HepG2 (cell line): ENCODE results near the gene RPS5. TPM values are rescaled to one million over a fixed set of nuclear protein-coding genes. Genes with fewer than 3 reads are reported as not detected.

Experiments
- ATAC-seq: fragments of 200-7000 bp; cut with Tn5 transposase; 3 replicates; pipeline ENCODE4 v1.9.1; 2020; ENCODE audit warnings: mild to moderate bottlenecking, moderate library complexity
- BruUV-seq: library from RNA; stranded (reverse); fragments of 400-500 nt; replicated peaks from 2 replicates; lab custom pipeline; 2021; lab: Mats Ljungman, UMichigan
- CTCF ChIA-PET: fragments of 300-600 bp; formaldehyde crosslinking; extraction: SDS; loops from one replicate; lab custom pipeline; 2021; ENCODE audit warnings: low total read pairs, inconsistent platforms, low intra/inter-chr PET ratio; lab: Yijun Ruan, JAX
- POLR2A ChIA-PET: fragments of 350-600 bp; sonication (Branson Sonifier 250); formaldehyde crosslinking; loops from one replicate; lab custom pipeline; 2020; ENCODE audit warnings: antibody characterized with exemption, inconsistent platforms; lab: Yijun Ruan, JAX
- DNase-seq: peaks from one replicate; pipeline ENCODE4 v3.0.0-alpha.2; 2015; ENCODE audit warnings: low spot score
- FAIRE-seq: peaks from 3 replicates; lab custom pipeline; 2011; peaks lifted over from hg19 to GRCh38; lab: Jason Lieb, UNC
- H2AFZ ChIP-seq: one replicate; pipeline ENCODE4 v1.6.1; 2011; ENCODE audit warnings: low read length, inconsistent platforms
- H3K27ac ChIP-seq: fragments of 300-600 bp; 3 replicates; pipeline ENCODE4 v1.8.0; 2011; ENCODE audit warnings: mixed run types, mild to moderate bottlenecking, mixed read lengths, low read length, inconsistent platforms; ENCODE audit not compliant: insufficient read depth; ENCODE audit errors: extremely low read length
- H3K27me3 ChIP-seq, 2 experiments: fragments of 200-600 bp in 1 of 2; 2 replicates in 1 of 2; 3 replicates in 1 of 2; pipeline versions ENCODE4 v1.6.0 to v1.8.0; 2011; ENCODE audit warnings: low read length in 2 of 2, mild to moderate bottlenecking in 2 of 2, moderate library complexity in 2 of 2, inconsistent platforms in 1 of 2; ENCODE audit not compliant: insufficient read depth in 2 of 2, control insufficient read depth in 1 of 2
- H3K36me3 ChIP-seq, 2 experiments: fragments of 200-600 bp in 1 of 2; replicated peaks in 1 of 2; 2 replicates in 1 of 2; 3 replicates in 1 of 2; pipeline versions ENCODE4 v1.5.1 to v1.8.0; 2011; ENCODE audit warnings: low read length in 2 of 2, inconsistent platforms in 1 of 2; ENCODE audit not compliant: insufficient read depth in 2 of 2, control insufficient read depth in 1 of 2
- H3K4me1 ChIP-seq: 2 replicates; pipeline ENCODE4 v1.5.1; 2012; ENCODE audit warnings: low read length, inconsistent platforms; ENCODE audit not compliant: insufficient read depth
- H3K4me2 ChIP-seq: 2 replicates; pipeline ENCODE4 v1.6.0; 2011; ENCODE audit warnings: low read depth, low read length, inconsistent platforms
- H3K4me3 ChIP-seq, 3 experiments: fragments of 200-600 bp in 1 of 3; sonication (generic), shearing (Covaris generic) in 1 of 3; replicated peaks in 1 of 3; 2 replicates each; pipeline ENCODE4 v1.5.1; 2011 to 2016; ENCODE audit warnings: low read length in 3 of 3, inconsistent platforms in 2 of 3, low read depth in 2 of 3, mild to moderate bottlenecking in 2 of 3, control low read depth in 1 of 3, mixed read lengths in 1 of 3; ENCODE audit not compliant: insufficient read depth in 1 of 3
- H3K79me2 ChIP-seq: one replicate; pipeline ENCODE4 v1.6.1; 2011; ENCODE audit warnings: low read length, inconsistent platforms; ENCODE audit not compliant: insufficient read depth
- H3K9ac ChIP-seq: 2 replicates; pipeline ENCODE4 v1.6.0; 2011; ENCODE audit warnings: mild to moderate bottlenecking, low read depth, low read length, inconsistent platforms; ENCODE audit not compliant: insufficient read depth
- H3K9me3 ChIP-seq: 2 replicates; pipeline ENCODE4 v1.5.1; 2012; ENCODE audit warnings: mild to moderate bottlenecking, low read length
- H4K20me1 ChIP-seq: 2 replicates; pipeline ENCODE4 v1.6.0; 2011; ENCODE audit warnings: inconsistent platforms, mild to moderate bottlenecking, low read length, moderate library complexity; ENCODE audit not compliant: insufficient read depth
- TBP ChIP-seq: sonication (generic); formaldehyde crosslinking; IDR thresholded peaks from 2 replicates; pipeline ENCODE4 v1.5.0; 2020; ENCODE audit warnings: missing genetic modification reagents
- ZNF263 ChIP-seq: sonication (generic); formaldehyde crosslinking; IDR thresholded peaks from 2 replicates; pipeline ENCODE4 v1.4.0; 2020; ENCODE audit warnings: missing genetic modification reagents
- ZNF468 ChIP-seq: sonication (generic); formaldehyde crosslinking; IDR thresholded peaks from 2 replicates; pipeline ENCODE4 v1.8.0; 2022; ENCODE audit warnings: mild to moderate bottlenecking, moderate library complexity, missing genetic modification reagents
- ZNF644 ChIP-seq: IDR thresholded peaks from 2 replicates; pipeline ENCODE4 v1.6.1; 2016; ENCODE audit warnings: low read depth
- WGBS: methylation state at CpG from one replicate; pipeline ENCODE4 v1.1.6; 2017; ENCODE audit warnings: low lambda C conversion rate; 5-methylcytosine and 5-hydroxymethylcytosine counted together
- in situ Hi-C: cut with HindIII; loops from 2 replicates; pipeline ENCODE4 v1.10.0; 2017; ENCODE audit warnings: low pct_unique_long_range_greater_than_20kb; ENCODE audit not compliant: extremely low pct_ligation_motif_present
- intact Hi-C: fragments of 100-400 bp; cut with micrococcal nuclease; formaldehyde crosslinking; loops from one replicate; pipeline ENCODE4 v1.10.0; 2022; ENCODE audit not compliant: unreplicated experiment
- polyA plus RNA-seq, 8 experiments: library from polyadenylated mRNA; depleted of rRNA in 3 of 8; stranded (reverse) in 7 of 8; unstranded in 1 of 8; fragments of >200 nt; fragmentation: Illumina TruSeq in 4 of 8; extraction: Trizol in 4 of 8; gene quantifications; 2 replicates each; pipeline versions ENCODE4 v1.2.1 to v1.2.3, GENCODE V29; 2011 to 2016; ENCODE audit warnings: low read depth in 4 of 8, missing spikeins in 1 of 8, mixed read lengths in 1 of 8; ENCODE audit not compliant: insufficient read depth in 1 of 8
- total RNA-seq, 5 experiments: library from RNA; depleted of rRNA; stranded (reverse); fragments of >200 nt; fragmentation: Illumina TruSeq; extraction: Trizol; gene quantifications; 2 replicates each; pipeline ENCODE4 v1.2.3, GENCODE V29; 2016; ENCODE audit warnings: low read depth in 1 of 5
- TF ChIP-seq, protein P1 (sequence below): sonication (generic); formaldehyde crosslinking; IDR thresholded peaks from 2 replicates; pipeline ENCODE4 v1.4.0; 2020; ENCODE audit warnings: mild to moderate bottlenecking, missing genetic modification reagents
- TF ChIP-seq, protein P2 (sequence below): sonication (generic); formaldehyde crosslinking; IDR thresholded peaks from 2 replicates; pipeline ENCODE4 v1.5.0; 2020; ENCODE audit warnings: mild to moderate bottlenecking, missing genetic modification reagents
- TF ChIP-seq, protein P3 (sequence below): sonication (generic); formaldehyde crosslinking; IDR thresholded peaks from 2 replicates; pipeline ENCODE4 v1.4.0; 2020; ENCODE audit warnings: missing genetic modification reagents; ENCODE audit errors: not compliant biosample characterization

Gene RPS5
- total and polyA plus RNA-seq, 2 of the 13 experiments (the other 11 are each of a cell fraction or from before 2014, with no cell fraction given): 1,544 to 4,408 TPM

DNA sequence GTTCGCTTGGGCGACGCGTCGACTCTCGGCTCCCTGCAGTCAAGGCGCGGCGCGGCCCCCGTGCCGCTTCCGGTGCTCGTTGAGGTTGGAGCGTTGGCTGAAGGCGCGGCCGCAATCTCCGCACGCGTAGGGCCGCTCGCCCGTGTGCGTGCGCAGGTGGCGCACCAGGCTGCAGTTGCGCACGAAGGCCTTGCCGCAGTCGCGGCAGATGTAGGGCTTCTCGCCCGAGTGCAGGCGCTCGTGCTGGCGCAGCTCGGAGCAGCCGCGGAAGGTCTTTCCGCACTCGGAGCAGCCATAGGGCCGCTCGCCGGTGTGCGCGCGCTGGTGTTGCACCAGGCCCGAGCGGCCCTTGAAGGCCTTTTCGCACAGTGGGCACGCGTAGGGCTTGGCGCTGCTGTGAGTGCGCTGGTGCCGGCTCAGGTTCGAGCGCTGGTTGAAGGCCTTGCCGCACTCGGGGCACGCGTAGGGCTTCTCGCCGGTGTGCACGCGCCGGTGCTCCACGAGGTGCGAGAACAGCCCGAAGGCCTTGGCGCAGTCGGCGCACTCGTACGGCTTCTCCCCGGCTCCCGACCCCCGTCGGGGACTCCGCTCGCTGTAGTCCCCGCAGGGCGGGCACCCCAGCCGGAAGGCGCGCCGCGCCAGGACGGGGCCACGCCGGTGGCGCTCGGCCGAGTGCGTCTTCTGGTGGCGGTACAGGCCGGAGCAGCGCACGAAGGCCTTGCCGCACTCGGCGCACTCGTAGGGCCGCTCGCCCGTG is 19.2 kb upstream of the RPS5 start (continued):
- TF ChIP-seq, protein P1, sequence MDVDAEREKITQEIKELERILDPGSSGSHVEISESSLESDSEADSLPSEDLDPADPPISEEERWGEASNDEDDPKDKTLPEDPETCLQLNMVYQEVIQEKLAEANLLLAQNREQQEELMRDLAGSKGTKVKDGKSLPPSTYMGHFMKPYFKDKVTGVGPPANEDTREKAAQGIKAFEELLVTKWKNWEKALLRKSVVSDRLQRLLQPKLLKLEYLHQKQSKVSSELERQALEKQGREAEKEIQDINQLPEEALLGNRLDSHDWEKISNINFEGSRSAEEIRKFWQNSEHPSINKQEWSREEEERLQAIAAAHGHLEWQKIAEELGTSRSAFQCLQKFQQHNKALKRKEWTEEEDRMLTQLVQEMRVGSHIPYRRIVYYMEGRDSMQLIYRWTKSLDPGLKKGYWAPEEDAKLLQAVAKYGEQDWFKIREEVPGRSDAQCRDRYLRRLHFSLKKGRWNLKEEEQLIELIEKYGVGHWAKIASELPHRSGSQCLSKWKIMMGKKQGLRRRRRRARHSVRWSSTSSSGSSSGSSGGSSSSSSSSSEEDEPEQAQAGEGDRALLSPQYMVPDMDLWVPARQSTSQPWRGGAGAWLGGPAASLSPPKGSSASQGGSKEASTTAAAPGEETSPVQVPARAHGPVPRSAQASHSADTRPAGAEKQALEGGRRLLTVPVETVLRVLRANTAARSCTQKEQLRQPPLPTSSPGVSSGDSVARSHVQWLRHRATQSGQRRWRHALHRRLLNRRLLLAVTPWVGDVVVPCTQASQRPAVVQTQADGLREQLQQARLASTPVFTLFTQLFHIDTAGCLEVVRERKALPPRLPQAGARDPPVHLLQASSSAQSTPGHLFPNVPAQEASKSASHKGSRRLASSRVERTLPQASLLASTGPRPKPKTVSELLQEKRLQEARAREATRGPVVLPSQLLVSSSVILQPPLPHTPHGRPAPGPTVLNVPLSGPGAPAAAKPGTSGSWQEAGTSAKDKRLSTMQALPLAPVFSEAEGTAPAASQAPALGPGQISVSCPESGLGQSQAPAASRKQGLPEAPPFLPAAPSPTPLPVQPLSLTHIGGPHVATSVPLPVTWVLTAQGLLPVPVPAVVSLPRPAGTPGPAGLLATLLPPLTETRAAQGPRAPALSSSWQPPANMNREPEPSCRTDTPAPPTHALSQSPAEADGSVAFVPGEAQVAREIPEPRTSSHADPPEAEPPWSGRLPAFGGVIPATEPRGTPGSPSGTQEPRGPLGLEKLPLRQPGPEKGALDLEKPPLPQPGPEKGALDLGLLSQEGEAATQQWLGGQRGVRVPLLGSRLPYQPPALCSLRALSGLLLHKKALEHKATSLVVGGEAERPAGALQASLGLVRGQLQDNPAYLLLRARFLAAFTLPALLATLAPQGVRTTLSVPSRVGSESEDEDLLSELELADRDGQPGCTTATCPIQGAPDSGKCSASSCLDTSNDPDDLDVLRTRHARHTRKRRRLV (CRISPR knock-in tag): no peak
- no peak for TF ChIP-seq ZNF468 (CRISPR knock-in tag)

DNA sequence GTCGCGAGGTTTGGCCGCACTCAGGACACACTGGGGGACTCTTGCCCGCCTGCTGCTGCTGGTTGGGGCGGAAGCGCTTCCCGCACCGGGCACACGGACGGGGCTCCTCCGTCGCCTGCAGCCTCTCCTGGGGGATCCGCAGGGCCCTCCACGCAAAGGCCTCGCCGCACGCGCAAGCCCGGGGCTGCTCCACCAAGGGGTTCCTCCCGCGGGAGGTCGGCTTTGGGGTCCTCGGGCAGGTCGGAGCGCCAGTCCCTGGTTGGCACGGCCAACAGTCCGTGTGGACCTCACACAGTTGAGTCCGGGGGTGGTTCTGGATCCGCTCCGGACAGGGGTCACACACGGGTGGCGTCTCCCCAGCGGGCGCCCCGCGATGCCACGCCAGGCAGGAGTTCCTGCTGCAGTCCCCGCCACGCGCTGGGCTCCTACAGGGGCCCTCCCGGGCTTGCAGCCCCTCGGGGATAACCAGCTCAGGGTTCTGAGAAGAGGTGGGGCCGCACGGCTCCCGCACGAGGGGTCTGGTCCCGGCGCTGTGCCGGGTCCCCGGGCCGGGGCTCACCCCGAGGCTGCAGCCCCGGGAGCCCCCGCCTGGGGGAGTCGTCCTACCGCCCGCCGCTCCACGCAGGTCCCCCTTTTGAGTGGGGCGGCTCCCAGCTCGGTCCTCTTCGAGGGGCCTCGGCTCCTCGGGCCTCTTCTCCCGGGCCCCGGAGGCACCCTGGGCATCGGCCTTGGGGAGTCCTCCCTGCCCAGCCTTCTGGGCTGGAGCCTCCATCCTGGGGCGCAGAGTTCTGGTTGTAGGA is 18.3 kb upstream of the RPS5 start:
- in situ Hi-C loops: no loop called here

More for the DNA sequence above, 18.3 kb upstream of the RPS5 start:
- Histone ChIP-seq H3K79me2 (no peaks in the 10 kb centered on the region), H2AFZ (no peak overlapping the region), H3K9me3 (no peaks in the 10 kb centered on the region), H3K27ac (no peak overlapping the region), H3K27me3 (no peaks in the 10 kb centered on the region), H4K20me1 (no peaks in the 10 kb centered on the region), H3K4me1 (peaks cover 9% of the 10 kb centered on the region), H3K4me2 (no peak overlapping the region), H3K4me3 (no peak overlapping the region), H3K36me3 (no peaks in the 10 kb centered on the region), H3K9ac (no peak overlapping the region)
- intact Hi-C loops: no loop called here
- ATAC-seq (no peak), FAIRE-seq (no peak), DNase-seq (no peak)
- TF ChIP-seq ZNF644 (CRISPR knock-in tag) (no peak), ZNF263 (CRISPR knock-in tag) (no peak), TBP (no peak)
- TF ChIP-seq, protein P2, sequence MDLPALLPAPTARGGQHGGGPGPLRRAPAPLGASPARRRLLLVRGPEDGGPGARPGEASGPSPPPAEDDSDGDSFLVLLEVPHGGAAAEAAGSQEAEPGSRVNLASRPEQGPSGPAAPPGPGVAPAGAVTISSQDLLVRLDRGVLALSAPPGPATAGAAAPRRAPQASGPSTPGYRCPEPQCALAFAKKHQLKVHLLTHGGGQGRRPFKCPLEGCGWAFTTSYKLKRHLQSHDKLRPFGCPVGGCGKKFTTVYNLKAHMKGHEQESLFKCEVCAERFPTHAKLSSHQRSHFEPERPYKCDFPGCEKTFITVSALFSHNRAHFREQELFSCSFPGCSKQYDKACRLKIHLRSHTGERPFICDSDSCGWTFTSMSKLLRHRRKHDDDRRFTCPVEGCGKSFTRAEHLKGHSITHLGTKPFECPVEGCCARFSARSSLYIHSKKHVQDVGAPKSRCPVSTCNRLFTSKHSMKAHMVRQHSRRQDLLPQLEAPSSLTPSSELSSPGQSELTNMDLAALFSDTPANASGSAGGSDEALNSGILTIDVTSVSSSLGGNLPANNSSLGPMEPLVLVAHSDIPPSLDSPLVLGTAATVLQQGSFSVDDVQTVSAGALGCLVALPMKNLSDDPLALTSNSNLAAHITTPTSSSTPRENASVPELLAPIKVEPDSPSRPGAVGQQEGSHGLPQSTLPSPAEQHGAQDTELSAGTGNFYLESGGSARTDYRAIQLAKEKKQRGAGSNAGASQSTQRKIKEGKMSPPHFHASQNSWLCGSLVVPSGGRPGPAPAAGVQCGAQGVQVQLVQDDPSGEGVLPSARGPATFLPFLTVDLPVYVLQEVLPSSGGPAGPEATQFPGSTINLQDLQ: no peak
- TF ChIP-seq, protein P3, sequence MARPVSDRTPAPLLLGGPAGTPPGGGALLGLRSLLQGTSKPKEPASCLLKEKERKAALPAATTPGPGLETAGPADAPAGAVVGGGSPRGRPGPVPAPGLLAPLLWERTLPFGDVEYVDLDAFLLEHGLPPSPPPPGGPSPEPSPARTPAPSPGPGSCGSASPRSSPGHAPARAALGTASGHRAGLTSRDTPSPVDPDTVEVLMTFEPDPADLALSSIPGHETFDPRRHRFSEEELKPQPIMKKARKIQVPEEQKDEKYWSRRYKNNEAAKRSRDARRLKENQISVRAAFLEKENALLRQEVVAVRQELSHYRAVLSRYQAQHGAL (CRISPR knock-in tag): no peak
- 93% methylated on average over 15 of the region's 68 CpGs for WGBS
- POLR2A ChIA-PET: no interaction called here
- CTCF ChIA-PET: no interaction called here
- BruUV-seq: no TSS peak
